Activated T-helper 1 cell treated with anti-CD3 and anti-CD28 coated beads, Interleukin-12 subunit alpha, Interleukin-12 subunit beta, Interleukin-2, Interleukin-4 antibody, amounts not matched to agents 30 ng/mL and 10 ng/mL and 1 ng/mL, durations not matched to agents 14 hours and 24 hours and 36 hours (primary cell): ENCODE results near the gene PIGO. TPM values are rescaled to one million over a fixed set of nuclear protein-coding genes. Genes with fewer than 3 reads are reported as not detected.
A peak's percentile ranks its signal among the peaks of the same experiment; 100 is the strongest.

Experiments
- DNase-seq: peaks from one replicate; pipeline ENCODE4 v3.0.0; 2021; ENCODE audit warnings: low spot score
- H3K27ac Mint-ChIP-seq: one replicate; pipeline ENCODE4 v1.8.0; 2021; ENCODE audit warnings: mild to moderate bottlenecking, mixed read lengths
- H3K27me3 Mint-ChIP-seq: one replicate; pipeline ENCODE4 v1.8.0; 2022; ENCODE audit warnings: mild to moderate bottlenecking, moderate library complexity, mixed read lengths; ENCODE audit not compliant: insufficient read depth
- H3K36me3 Mint-ChIP-seq: one replicate; pipeline ENCODE4 v1.8.0; 2021; ENCODE audit warnings: low read depth, mixed read lengths
- H3K4me1 Mint-ChIP-seq: one replicate; pipeline ENCODE4 v1.8.0; 2021; ENCODE audit warnings: low read depth, mixed read lengths
- H3K4me3 Mint-ChIP-seq: one replicate; pipeline ENCODE4 v1.8.0; 2021; ENCODE audit warnings: mild to moderate bottlenecking, moderate library complexity, mixed read lengths
- H3K9me3 Mint-ChIP-seq: one replicate; pipeline ENCODE4 v1.8.0; 2021; ENCODE audit warnings: mixed read lengths
- intact Hi-C: fragments of 100-400 bp; cut with micrococcal nuclease; formaldehyde crosslinking; loops from one replicate; pipeline ENCODE4 v1.15.1; 2024
- total RNA-seq: library from RNA; stranded (reverse); gene quantifications from 2 replicates; pipeline ENCODE4 v1.2.3, GENCODE V29; 2022

PIGO gene
- total RNA-seq, 1 donor from 2014 or later, result 34.4 TPM

GRCh38 chr9:35054871-35055644 is 41.3 kb downstream of the PIGO start:
- H3K4me1 Mint-ChIP-seq, result peaks cover 13% of the 10 kb centered on the region
- intact Hi-C loops, result loop anchor here (5.0 kb wide), 1 partner anchor 68 kb away; the partner anchor contains the start of gene DNAJB5
- H3K9me3 Mint-ChIP-seq, result no peaks in the 10 kb centered on the region
- peaks cover 58% of the 10 kb centered on the region for H3K36me3 Mint-ChIP-seq
- DNase-seq, result no peak
- no peaks in the 10 kb centered on the region for H3K27me3 Mint-ChIP-seq
- no peak overlapping the region for H3K4me3 Mint-ChIP-seq
- no peak overlapping the region for H3K27ac Mint-ChIP-seq

- no peak for DNase-seq
- H3K4me1 Mint-ChIP-seq, result peaks cover 11% of the 10 kb centered on the region
- peaks cover 54% of the 10 kb centered on the region for H3K36me3 Mint-ChIP-seq
- intact Hi-C loops, result loop anchor here (5.0 kb wide), 1 partner anchor 67 kb away; the partner anchor contains the start of gene DNAJB5
- no peak overlapping the region for H3K27ac Mint-ChIP-seq
- no peaks in the 10 kb centered on the region for H3K27me3 Mint-ChIP-seq
- H3K4me3 Mint-ChIP-seq, result no peak overlapping the region
- no peaks in the 10 kb centered on the region for H3K9me3 Mint-ChIP-seq
Measured at GRCh38 chr9:35054185-35054835, 42.1 kb downstream of the PIGO start.

- peak overlapping the region; percentile 27 for H3K27ac Mint-ChIP-seq
- intact Hi-C loops, result loop anchor here (1.0 to 5.0 kb wide), 4 partner anchors 45 to 291 kb away; partner anchors contain the start of genes DNAJB5 and PIGO
Measured at GRCh38 chr9:35051069-35051967, 45.1 kb downstream of the PIGO start.

GRCh38 chr9:35048511-35048910 is 47.9 kb downstream of the PIGO start:
- Mint-ChIP-seq H3K27ac (no peak overlapping the region), H3K27me3 (no peaks in the 10 kb centered on the region)

More at GRCh38 chr9:35051069-35051967, 45.1 kb downstream of the PIGO start:
- peak; percentile 29 for DNase-seq
- peaks cover 39% of the 10 kb centered on the region for H3K36me3 Mint-ChIP-seq
- peaks cover 5% of the 10 kb centered on the region for H3K4me1 Mint-ChIP-seq
- H3K9me3 Mint-ChIP-seq, result no peaks in the 10 kb centered on the region
- H3K4me3 Mint-ChIP-seq, result no peak overlapping the region
- H3K27me3 Mint-ChIP-seq, result no peaks in the 10 kb centered on the region

GRCh38 chr9:35044071-35044470 is 52.3 kb downstream of the PIGO start:
- no peak overlapping the region for H3K4me3 Mint-ChIP-seq
- H3K27me3 Mint-ChIP-seq, result no peaks in the 10 kb centered on the region
- intact Hi-C loops, result no loop called here
- no peak for DNase-seq
- H3K36me3 Mint-ChIP-seq, result peaks cover 30% of the 10 kb centered on the region
- H3K9me3 Mint-ChIP-seq, result no peaks in the 10 kb centered on the region
- no peaks in the 10 kb centered on the region for H3K4me1 Mint-ChIP-seq
- no peak overlapping the region for H3K27ac Mint-ChIP-seq

More at GRCh38 chr9:35048511-35048910, 47.9 kb downstream of the PIGO start:
- intact Hi-C loops, result no loop called here
- DNase-seq, result no peak
- Mint-ChIP-seq H3K9me3 (no peaks in the 10 kb centered on the region), H3K4me3 (no peak overlapping the region), H3K4me1 (peaks cover 5% of the 10 kb centered on the region), H3K36me3 (peaks cover 26% of the 10 kb centered on the region)

GRCh38 chr9:35042891-35043545 is 53.4 kb downstream of the PIGO start:
- H3K27me3 Mint-ChIP-seq, result no peaks in the 10 kb centered on the region
- DNase-seq, result no peak
- H3K9me3 Mint-ChIP-seq, result no peaks in the 10 kb centered on the region
- H3K36me3 Mint-ChIP-seq, result peaks cover 23% of the 10 kb centered on the region
- no peak overlapping the region for H3K27ac Mint-ChIP-seq
- no peaks in the 10 kb centered on the region for H3K4me1 Mint-ChIP-seq
- intact Hi-C loops, result no loop called here
- H3K4me3 Mint-ChIP-seq, result no peak overlapping the region

- no peak overlapping the region for H3K27ac Mint-ChIP-seq
Measured at GRCh38 chr9:35042081-35042604, 54.2 kb downstream of the PIGO start.

More at GRCh38 chr9:35042081-35042604, 54.2 kb downstream of the PIGO start:
- H3K36me3 Mint-ChIP-seq, result peaks cover 23% of the 10 kb centered on the region
- no peaks in the 10 kb centered on the region for H3K9me3 Mint-ChIP-seq
- H3K4me3 Mint-ChIP-seq, result no peak overlapping the region
- intact Hi-C loops, result no loop called here
- no peak for DNase-seq
- no peaks in the 10 kb centered on the region for H3K4me1 Mint-ChIP-seq
- H3K27me3 Mint-ChIP-seq, result no peaks in the 10 kb centered on the region

Other genes starting within 250 kb of the PIGO start
- 0.08 and 0.12 TPM in 2 replicates for gene PHF24, start 138.3 kb downstream of the PIGO start, total RNA-seq
- gene DNAJB5, start 106.8 kb downstream of the PIGO start, total RNA-seq, result 5.3 and 6.0 TPM in 2 replicates
- 334 and 353 TPM in 2 replicates for gene VCP, start 24.0 kb downstream of the PIGO start, total RNA-seq
- 102 and 104 TPM in 2 replicates for gene FANCG, start 16.6 kb downstream of the PIGO start, total RNA-seq
- 250 and 261 TPM in 2 replicates for gene STOML2, start 6.5 kb upstream of the PIGO start, total RNA-seq
- 4.8 and 5.4 TPM in 2 replicates for gene ATOSB, start 19.3 kb upstream of the PIGO start, total RNA-seq
- 0.34 and 0.41 TPM in 2 replicates for gene UNC13B, start 65.4 kb upstream of the PIGO start, total RNA-seq